ENCODE results near the gene SPSB2.
A peak's percentile ranks its signal among the peaks of the same experiment; 100 is the strongest.

The SPSB2 gene

DNA sequence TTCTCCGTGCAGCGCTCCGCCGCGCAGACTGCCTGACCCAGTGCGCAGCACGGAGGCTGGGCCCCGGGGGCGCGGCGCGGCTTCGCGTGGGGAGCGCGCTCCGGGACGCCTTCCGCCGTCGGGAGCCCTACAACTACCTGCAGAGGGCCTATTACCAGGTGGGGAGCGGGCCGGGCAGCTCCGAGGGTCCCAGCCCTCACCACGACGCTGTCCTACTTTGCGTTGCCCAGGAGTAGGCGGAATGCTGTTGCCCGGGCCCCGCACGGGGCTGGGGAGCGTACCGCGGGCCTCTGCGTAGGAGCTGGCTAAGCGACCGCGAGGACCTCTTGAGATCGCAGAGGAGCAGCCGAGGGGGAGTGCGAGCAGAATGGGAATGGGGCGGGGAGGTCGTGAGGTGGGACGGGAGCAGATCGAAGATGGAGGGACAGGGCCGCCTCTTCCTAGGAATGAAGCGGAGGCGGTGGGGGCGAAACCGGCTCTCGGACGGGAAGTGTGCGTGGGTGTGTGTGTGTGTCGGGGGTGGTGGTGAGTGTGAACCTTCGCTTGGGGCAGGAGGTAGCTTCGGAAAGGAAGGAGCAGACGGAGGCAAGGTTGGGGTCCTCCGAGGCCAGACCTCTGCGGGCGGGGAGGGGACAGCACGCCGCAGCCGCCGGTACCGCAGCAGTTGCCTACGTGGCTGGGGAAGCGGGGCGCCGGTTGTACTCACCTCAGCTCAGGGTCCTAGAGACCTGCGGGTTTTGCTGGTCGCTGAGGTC is 44.1 kb downstream of the SPSB2 start (continued):
- TF ChIP-seq, protein P1, sequence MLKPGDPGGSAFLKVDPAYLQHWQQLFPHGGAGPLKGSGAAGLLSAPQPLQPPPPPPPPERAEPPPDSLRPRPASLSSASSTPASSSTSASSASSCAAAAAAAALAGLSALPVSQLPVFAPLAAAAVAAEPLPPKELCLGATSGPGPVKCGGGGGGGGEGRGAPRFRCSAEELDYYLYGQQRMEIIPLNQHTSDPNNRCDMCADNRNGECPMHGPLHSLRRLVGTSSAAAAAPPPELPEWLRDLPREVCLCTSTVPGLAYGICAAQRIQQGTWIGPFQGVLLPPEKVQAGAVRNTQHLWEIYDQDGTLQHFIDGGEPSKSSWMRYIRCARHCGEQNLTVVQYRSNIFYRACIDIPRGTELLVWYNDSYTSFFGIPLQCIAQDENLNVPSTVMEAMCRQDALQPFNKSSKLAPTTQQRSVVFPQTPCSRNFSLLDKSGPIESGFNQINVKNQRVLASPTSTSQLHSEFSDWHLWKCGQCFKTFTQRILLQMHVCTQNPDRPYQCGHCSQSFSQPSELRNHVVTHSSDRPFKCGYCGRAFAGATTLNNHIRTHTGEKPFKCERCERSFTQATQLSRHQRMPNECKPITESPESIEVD (tag by site-specific recombination; IDR thresholded peaks at IDR 0.05) = no peak
- no peak for TF ChIP-seq ZNF558 (tag by site-specific recombination; IDR thresholded peaks at IDR 0.05)
- TF ChIP-seq KLF16 (tag by site-specific recombination; IDR thresholded peaks at IDR 0.05) = peak; percentile 71; the same call in 1 of the 2 replicates
- TF ChIP-seq OSR2 (tag by site-specific recombination; IDR thresholded peaks at IDR 0.05) = no peak; the same call in 1 of the 2 replicates
- peak; percentile 90; the same call in 1 of the 2 replicates for TF ChIP-seq ZEB2 (tag by site-specific recombination; IDR thresholded peaks at IDR 0.05)
- TF ChIP-seq KLF7 (tag by site-specific recombination; IDR thresholded peaks at IDR 0.05; ENCODE audit: borderline replicate concordance) = 0 out of 2 replicates have a peak, but pooled peaks have one; percentile 68
- peak; percentile 53; the same call in 1 of the 2 replicates for TF ChIP-seq ZNF488 (tag by site-specific recombination; IDR thresholded peaks at IDR 0.05)
- TF ChIP-seq ZNF155 (tag by site-specific recombination; IDR thresholded peaks at IDR 0.05) = no peak
- TF ChIP-seq ZFHX2 (tag by site-specific recombination; conservative IDR thresholded peaks at IDR 0.05) = peak; percentile 100
- TF ChIP-seq, protein P2, sequence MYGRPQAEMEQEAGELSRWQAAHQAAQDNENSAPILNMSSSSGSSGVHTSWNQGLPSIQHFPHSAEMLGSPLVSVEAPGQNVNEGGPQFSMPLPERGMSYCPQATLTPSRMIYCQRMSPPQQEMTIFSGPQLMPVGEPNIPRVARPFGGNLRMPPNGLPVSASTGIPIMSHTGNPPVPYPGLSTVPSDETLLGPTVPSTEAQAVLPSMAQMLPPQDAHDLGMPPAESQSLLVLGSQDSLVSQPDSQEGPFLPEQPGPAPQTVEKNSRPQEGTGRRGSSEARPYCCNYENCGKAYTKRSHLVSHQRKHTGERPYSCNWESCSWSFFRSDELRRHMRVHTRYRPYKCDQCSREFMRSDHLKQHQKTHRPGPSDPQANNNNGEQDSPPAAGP (tag by site-specific recombination; IDR thresholded peaks at IDR 0.05) = peak; percentile 69; the same call in 1 of the 2 replicates
- TF ChIP-seq ZBTB1 (tag by site-specific recombination; IDR thresholded peaks at IDR 0.05) = peak; percentile 7; the same call in 1 of the 2 replicates
- peak; percentile 58; the same call in 1 of the 2 replicates for TF ChIP-seq ZNF133 (tag by site-specific recombination; IDR thresholded peaks at IDR 0.05)
- TF ChIP-seq MZF1 (tag by site-specific recombination; IDR thresholded peaks at IDR 0.05; ENCODE audit: borderline replicate concordance) = no peak
- TF ChIP-seq, protein P3, sequence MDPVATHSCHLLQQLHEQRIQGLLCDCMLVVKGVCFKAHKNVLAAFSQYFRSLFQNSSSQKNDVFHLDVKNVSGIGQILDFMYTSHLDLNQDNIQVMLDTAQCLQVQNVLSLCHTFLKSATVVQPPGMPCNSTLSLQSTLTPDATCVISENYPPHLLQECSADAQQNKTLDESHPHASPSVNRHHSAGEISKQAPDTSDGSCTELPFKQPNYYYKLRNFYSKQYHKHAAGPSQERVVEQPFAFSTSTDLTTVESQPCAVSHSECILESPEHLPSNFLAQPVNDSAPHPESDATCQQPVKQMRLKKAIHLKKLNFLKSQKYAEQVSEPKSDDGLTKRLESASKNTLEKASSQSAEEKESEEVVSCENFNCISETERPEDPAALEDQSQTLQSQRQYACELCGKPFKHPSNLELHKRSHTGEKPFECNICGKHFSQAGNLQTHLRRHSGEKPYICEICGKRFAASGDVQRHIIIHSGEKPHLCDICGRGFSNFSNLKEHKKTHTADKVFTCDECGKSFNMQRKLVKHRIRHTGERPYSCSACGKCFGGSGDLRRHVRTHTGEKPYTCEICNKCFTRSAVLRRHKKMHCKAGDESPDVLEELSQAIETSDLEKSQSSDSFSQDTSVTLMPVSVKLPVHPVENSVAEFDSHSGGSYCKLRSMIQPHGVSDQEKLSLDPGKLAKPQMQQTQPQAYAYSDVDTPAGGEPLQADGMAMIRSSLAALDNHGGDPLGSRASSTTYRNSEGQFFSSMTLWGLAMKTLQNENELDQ (tag by site-specific recombination; IDR thresholded peaks at IDR 0.05; ENCODE audit: low read depth) = no peak
- TF ChIP-seq ZNF23 (tag by site-specific recombination; IDR thresholded peaks at IDR 0.05; ENCODE audit: borderline replicate concordance) = no peak
- TF ChIP-seq PRDM1 (tag by site-specific recombination; IDR thresholded peaks at IDR 0.05) = no peak
- no peak for TF ChIP-seq SCRT2 (tag by site-specific recombination; IDR thresholded peaks at IDR 0.05)
- TF ChIP-seq, protein P4, sequence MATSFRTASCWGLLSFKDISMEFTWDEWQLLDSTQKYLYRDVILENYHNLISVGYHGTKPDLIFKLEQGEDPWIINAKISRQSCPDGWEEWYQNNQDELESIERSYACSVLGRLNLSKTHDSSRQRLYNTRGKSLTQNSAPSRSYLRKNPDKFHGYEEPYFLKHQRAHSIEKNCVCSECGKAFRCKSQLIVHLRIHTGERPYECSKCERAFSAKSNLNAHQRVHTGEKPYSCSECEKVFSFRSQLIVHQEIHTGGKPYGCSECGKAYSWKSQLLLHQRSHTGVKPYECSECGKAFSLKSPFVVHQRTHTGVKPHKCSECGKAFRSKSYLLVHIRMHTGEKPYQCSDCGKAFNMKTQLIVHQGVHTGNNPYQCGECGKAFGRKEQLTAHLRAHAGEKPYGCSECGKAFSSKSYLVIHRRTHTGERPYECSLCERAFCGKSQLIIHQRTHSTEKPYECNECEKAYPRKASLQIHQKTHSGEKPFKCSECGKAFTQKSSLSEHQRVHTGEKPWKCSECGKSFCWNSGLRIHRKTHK (tag by site-specific recombination; IDR thresholded peaks at IDR 0.05) = no peak
- peak; percentile 90 for TF ChIP-seq ZNF366 (tag by site-specific recombination; conservative IDR thresholded peaks at IDR 0.05)
- TF ChIP-seq ZNF660 (tag by site-specific recombination; IDR thresholded peaks at IDR 0.05) = 0 out of 2 replicates have a peak, but pooled peaks have one; percentile 39
- no peak for TF ChIP-seq ZNF48 (tag by site-specific recombination; IDR thresholded peaks at IDR 0.05)
- TF ChIP-seq ZNF324 (tag by site-specific recombination; IDR thresholded peaks at IDR 0.05) = no peak
- TF ChIP-seq KLF1 (tag by site-specific recombination; IDR thresholded peaks at IDR 0.05) = peak; percentile 59
- peak; percentile 71 for TF ChIP-seq YY2 (tag by site-specific recombination; IDR thresholded peaks at IDR 0.05)
- TF ChIP-seq, protein P5, sequence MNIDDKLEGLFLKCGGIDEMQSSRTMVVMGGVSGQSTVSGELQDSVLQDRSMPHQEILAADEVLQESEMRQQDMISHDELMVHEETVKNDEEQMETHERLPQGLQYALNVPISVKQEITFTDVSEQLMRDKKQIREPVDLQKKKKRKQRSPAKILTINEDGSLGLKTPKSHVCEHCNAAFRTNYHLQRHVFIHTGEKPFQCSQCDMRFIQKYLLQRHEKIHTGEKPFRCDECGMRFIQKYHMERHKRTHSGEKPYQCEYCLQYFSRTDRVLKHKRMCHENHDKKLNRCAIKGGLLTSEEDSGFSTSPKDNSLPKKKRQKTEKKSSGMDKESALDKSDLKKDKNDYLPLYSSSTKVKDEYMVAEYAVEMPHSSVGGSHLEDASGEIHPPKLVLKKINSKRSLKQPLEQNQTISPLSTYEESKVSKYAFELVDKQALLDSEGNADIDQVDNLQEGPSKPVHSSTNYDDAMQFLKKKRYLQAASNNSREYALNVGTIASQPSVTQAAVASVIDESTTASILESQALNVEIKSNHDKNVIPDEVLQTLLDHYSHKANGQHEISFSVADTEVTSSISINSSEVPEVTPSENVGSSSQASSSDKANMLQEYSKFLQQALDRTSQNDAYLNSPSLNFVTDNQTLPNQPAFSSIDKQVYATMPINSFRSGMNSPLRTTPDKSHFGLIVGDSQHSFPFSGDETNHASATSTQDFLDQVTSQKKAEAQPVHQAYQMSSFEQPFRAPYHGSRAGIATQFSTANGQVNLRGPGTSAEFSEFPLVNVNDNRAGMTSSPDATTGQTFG (tag by site-specific recombination; IDR thresholded peaks at IDR 0.05; ENCODE audit: borderline replicate concordance) = no peak
- no peak for TF ChIP-seq ZNF530 (tag by site-specific recombination; IDR thresholded peaks at IDR 0.05; ENCODE audit: low read depth)
- no peak for TF ChIP-seq ZBTB6 (tag by site-specific recombination; IDR thresholded peaks at IDR 0.05)
- no peak for TF ChIP-seq ZNF140 (tag by site-specific recombination; IDR thresholded peaks at IDR 0.05)
- peak; percentile 73 for TF ChIP-seq SP3 (tag by site-specific recombination; IDR thresholded peaks at IDR 0.05)
